Fibroblast of the conjunctiva (primary cell): ENCODE measurements around the gene OSGIN1.

Source experiments
- DNase-seq: peaks from one replicate; pipeline ENCODE4 v3.0.0-alpha.2; 2010; ENCODE audit warnings: low read depth

OSGIN1 gene, protein sequence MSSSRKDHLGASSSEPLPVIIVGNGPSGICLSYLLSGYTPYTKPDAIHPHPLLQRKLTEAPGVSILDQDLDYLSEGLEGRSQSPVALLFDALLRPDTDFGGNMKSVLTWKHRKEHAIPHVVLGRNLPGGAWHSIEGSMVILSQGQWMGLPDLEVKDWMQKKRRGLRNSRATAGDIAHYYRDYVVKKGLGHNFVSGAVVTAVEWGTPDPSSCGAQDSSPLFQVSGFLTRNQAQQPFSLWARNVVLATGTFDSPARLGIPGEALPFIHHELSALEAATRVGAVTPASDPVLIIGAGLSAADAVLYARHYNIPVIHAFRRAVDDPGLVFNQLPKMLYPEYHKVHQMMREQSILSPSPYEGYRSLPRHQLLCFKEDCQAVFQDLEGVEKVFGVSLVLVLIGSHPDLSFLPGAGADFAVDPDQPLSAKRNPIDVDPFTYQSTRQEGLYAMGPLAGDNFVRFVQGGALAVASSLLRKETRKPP

DNA sequence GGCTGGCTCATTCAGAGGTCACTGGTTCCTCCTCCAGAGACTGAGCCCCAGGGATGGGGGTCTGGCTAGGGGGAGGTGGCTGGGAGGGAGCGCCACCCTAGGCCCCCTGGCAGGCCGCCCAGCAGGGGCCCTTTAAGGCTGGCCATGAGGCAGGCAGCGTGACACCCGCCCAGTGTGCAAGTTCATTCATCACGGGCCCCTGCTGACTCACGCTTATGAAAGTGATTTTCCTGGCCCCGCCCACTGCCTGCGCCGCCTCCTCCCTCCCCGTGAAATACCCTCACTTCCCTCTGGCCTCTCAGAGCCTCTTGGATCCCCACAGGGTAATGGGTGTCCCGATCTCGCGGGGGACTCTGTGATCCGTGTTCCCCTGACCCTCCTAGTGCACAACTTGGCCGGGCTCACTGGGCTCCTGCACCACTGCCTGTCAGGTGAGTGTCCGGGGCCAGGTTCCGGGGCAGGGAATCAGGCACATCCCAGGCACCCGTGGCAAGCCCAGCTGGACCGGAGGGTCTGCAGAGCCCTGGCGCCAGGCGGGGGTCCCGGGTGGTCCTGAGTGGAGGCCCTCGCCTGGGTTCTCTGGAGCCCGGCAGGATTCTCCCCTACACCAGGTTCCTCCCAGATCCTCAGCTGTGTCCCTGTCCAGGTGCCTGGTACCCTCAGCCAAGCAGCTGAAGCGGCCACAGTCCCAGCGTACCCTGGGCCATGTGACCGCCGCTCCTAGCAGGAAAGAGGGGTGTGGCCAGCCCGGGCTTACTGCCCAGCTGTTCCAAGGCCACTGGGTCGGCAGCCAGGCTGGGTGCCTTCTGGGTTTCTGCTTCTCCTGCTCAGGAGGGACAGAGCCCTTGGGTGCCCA is at the start of gene OSGIN1:
TSS of gene OSGIN1 (plus strand) at position 301 of the 856 bp plus-strand sequence. CDS start 4,432 bp downstream, outside the sequence.
- DNase-seq, result peak; percentile 93

DNA sequence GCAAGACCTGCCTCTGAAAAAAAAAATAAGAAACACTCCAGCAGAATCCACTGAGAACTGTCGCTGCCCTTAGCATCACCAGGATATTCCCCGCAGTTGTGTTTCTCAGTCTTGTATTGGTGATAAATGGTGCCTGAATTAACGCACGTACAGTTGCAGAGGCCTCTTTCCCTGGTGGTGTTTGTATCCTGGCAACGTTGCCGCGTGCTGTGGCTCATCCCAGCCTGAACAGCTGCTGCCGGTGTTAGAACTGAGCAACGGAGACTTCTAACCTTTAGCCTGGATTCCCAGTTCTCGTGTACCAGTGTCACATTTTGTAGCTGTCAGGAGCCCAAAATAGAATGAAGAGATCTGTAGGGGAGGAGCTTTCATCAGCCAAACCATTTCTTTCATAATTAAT is 49.3 kb upstream of the OSGIN1 start:
- DNase-seq, result no peak

DNA sequence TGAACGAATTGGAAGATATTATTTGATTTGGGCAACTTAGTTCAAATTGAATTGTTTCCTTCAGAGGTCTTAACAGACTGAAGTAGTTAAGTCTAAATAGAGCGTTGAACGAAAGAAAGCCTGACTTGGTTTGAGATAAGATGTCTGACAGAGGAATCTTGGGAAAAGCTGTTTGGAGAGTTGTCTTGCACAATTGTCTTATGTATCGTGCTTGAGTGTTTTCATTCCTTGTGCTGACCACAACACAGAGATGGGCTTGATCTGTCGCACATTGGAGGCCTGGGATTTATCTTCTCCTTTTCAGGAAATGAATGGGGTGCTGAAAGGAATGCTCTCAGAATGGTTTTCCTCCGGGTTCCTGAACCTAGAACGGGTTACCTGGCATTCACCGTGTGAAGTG is 46.4 kb upstream of the OSGIN1 start:
- DNase-seq, result no peak

DNA sequence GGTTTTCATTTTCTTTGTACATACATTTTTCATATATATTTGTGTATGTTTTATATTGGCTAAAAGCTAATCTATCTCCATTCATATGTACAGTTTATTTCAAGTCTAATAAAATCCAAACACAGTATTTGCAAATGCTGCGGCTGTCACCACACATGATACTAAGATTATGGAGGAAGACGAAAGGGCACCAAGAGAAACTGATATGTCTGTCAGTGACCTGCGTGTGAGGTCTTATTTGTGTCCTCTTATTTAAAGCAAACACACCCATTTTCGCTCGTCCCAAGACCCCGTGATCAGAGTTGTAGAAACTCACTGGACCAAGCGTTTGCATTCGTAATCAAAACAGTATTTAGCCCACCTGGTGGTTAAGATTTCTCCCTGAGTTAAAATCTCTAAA is 45.9 kb upstream of the OSGIN1 start:
- DNase-seq, result no peak

DNA sequence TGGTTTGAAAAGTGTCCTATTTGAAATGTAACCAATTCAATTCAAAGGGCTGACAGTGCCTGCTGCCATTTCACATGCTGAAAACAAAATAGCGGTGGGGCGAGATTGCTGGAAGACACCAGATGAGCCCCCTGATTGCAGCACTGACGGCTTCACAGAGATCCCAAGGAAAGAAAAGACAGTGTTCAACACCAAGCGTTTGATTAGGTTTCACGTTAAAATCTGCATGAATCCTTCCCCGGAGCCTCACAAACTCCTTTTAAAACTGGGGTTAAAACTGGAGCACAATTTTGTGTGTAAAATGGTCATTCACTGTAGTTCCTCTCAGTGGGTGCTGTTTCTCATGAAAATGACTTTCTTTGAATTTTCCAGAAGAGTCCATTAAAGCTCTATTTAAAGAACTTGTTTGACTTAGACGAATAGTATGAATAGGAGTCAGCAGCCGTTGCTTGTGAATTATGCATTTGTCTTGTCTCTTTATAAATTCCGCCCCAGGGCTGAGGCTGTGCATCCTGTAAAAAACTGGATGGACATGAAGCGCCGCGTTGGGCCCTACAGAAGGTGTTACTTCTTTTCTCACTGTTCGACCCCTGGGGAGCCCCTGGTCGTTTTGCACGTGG is 45.3 kb upstream of the OSGIN1 start:
- DNase-seq, result no peak

DNA sequence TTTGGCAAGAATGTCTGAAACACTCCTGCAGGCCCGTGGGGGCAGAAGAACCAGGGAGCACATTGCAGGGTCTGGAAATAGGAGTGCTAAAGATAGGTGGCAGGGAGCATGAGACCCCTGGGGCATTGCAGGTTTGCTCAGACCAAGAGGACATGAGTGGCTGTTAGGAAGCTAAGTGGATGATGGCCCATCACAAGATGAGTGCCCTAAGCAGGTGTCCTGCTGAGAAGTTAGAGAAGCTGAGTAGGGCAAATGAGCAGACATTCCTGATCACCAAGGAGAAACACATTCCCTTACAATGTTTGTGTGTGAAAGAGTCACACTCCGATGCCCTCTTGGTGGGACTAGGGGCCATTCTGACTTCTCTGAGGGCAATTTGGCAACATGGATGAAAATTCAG is 44.2 kb upstream of the OSGIN1 start:
- DNase-seq, result no peak

DNA sequence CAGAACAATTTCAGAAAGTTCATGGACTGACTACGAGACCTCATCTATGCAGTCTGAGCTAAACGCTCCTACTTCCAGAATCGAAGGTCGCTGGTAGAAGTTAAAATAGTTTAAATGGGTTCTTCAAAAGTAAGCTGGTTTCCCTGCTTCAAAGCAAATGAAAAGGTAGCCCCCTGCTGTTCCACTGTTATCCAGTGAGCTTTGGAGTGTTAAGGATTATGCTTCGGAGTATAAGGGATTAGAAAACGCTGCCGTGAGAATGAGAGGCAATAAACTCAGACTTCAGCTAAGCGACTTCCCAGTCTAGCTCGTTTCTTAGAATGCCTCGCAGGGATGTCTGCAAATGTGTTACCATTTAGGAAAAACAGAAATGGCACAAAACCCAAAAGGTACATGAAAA is 41.8 kb upstream of the OSGIN1 start:
- no peak for DNase-seq

DNA sequence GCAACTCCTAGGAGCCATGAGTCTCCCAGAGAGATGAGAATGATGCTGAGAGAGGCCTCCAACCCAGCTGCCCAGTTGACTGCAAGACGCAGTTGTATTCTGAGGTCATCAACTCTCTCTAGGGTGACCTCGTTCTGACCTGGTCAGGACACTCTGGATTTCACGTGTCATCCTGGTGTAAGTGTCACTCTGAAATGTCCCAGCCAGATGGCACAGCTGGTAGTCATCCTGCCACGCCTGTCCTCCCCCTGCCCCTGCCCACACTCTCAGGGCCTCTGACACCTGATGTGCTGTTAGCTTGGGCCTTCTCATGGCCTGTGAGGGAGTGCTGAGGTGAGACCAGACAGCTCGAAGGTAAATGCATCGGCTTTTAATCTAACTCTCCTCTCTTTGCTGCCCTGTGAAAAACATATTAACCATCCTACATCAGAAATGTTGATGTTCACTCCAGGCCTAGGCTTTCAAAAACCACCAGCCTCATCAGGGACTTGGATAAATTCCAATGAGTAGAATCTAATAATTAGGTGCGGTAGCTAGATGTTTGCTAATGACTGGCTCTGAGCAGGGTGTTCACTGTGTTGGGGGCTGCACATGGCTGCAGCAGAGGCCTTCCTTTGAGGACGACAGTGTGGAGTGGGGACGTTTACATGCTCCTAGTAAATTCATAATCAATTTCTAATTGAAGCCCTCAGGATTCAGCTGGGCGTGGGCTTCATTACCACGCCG is 40.4 kb upstream of the OSGIN1 start:
- DNase-seq, result no peak

DNA sequence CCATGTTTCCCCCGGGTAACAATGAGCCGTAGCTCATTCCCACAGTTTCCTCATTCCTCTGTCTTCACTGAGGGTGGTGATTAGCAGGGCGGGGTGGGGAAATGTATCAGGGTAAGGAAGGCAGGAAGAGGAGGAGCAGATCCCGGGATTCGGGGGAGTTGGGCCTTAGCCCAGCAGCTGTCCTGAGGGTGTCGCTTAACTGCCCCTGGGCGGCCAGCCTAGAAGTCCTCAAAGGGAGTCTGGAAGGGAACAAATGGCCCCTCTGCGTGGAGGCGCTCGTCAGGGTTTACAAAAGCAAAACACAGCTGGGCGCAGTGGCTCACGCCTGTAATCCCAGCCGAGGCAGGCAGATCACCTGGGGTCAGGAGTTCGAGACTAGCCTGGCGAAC is 39.8 kb upstream of the OSGIN1 start:
- no peak for DNase-seq

DNA sequence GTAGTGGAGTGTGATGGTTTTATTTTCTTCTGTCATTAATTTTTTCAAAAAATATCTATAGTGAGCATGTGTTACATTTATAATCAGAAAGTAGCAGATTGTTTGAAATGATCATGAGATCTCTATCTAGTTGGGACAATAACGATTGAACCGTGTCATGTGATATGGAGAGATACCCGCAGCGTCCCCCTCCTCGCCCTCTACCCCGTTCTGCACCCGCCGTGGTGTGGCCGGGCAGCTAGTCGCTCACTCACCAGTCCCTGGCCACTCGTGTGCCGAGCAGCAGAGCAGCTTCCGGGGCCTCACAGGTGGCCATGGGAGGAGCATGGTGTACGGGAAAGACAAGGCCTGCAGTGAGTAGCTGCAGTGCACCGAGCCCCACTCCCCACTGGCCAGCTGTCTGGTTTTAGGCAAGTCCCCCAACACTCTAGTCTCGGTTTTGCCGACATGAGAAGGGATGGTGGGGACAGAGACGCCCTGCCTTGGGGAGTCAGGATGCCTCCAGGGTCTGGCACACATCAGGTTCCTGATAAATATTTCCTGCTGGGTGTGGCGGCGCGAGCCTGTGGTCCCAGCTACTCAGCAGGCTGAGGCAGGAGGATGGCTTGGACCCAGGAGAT is 38.8 kb upstream of the OSGIN1 start:
- DNase-seq, result no peak

DNA sequence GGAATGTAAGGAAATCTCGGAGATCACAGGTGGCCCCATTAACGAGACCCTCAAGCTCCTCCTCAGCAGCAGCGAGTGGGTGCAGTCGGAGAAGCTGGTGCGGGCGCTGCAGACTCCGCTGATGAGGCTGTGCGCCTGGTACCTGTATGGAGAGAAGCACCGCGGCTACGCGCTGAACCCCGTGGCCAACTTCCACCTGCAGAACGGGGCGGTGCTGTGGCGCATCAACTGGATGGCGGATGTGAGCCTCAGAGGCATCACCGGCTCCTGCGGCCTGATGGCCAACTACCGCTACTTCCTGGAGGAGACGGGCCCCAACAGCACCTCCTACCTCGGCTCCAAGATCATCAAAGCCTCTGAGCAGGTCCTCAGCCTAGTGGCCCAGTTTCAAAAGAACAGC is 38.0 kb upstream of the OSGIN1 start:
- no peak for DNase-seq

DNA sequence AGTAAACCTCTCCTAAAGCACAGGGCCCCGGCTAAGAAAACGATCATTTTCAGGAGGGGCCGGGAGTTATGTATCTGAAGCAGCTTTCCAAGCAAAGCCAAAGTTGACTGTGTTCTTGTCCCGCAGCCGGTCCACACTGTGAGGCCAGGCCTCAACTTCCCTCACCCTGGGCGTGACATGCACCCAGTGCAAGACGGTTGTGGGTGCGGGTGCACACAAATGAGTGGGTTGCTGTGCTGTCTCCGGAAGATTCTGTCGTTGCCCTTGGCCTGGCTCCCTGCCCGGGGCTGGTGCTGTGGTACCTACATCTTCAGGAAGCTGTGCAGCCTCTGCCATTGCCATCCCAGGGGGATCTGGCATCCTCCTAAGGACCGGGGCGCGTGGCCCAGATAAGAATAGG is 37.5 kb upstream of the OSGIN1 start:
- DNase-seq, result no peak

DNA sequence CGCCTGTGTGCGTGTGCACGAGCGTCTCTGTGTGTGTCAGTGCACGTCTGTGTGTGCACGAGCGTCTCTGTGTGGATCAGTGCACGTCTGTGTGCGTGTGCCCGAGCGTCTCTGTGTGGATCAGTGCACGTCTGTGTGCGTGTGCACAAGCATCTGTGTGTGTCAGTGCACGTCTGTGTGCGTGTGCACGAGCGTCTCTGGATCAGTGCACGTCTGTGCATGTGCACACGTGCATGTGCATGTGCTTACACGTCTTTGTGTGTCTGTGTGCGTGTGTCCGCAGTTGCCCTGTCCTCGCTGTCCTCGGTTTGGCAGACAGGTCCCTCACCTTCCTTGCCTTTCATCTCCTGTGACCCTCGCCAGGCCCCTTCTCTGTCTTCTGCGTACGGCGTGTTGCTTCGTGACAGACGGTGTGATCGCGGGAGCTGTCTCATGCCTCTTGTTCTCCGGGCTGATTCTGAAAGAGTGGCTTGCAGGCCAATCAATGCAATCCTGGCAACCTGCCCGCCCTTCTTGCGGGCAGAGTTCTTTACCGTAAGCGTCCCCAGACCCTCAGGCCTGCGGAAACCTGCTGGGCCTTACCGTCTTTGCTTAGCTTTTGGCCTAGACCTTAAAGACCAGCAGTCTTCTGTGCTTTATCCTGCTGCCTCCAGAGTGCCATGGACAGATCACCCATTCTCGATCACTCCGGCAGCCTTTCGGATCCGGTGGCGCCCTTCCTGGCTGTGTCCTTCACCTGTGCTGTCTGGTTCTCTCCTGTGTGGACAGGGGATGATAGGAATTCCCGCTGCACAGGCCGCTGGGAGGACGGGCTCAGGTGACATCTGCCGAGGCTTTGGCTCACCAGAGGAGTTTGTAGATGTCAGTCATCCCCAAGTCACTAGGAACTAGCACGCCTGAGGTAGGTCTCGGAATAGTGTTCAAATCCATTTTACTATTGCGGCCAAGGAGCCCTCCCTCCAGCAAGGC is 35.6 kb upstream of the OSGIN1 start:
- no peak for DNase-seq

DNA sequence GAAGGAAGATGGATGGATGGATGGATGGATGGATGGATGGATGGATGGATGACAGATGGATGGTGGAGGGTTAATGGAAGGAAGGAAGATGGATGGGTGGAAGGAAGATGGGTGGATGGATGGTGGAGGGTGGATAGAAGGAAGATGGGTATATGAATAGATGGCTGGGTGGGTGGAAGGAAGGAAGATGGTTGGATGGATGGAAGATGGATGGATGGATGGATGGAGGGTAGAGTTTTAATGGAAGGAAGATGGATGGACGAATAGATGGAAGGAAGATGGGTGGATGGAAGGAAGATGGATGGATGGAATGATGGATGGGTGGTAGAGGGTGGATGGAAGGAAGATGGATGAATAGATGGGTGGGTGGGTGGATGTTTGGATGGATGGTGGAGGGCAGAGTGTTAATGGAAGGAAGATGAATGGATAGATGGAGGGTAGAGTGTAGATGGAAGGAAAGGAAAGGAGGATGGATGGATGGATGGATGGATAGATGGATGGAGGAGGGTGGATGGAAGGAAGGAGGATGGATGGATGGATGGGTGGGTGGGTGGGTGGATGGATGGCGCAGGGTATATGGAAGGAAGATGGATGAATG is 32.0 kb upstream of the OSGIN1 start:
- DNase-seq, result no peak

DNA sequence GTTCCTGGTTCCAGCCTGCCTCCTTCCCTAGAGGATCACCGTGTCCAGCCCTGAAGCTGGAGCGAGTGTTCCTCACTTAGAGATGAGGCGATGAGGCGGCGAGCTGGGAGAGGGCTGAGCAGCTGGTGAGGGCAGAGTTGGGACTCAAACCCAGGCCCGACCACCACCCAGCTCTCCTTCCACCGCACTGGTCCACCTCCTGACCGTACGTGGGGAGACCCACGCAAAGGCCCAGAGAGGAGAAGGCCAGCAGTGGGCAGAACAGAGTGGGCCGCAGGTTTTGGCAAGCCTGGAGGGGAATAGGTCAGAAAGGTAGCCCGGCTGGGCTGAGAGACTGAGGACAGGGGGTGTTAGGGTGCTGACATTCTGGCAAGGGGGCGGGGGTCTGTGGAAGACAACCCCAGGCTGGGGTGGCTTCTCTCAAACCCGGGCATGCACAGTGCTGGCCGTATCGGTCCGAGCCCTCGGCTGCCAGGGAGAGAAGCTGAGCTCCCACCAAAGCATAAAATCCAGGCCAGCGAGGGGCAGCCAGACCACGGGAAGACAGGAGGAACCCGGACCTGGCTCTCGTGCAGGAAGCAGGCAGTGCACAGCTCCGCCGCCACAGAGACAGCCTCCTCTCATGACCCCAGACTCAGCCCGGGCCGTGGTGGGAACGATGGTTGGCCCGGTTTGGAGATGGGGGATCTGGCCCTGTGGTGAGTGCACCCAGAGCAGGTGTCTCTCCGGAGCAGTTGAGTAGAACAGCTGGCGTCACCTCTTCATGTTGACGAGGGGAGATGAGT is 29.3 kb upstream of the OSGIN1 start:
- DNase-seq, result no peak

DNA sequence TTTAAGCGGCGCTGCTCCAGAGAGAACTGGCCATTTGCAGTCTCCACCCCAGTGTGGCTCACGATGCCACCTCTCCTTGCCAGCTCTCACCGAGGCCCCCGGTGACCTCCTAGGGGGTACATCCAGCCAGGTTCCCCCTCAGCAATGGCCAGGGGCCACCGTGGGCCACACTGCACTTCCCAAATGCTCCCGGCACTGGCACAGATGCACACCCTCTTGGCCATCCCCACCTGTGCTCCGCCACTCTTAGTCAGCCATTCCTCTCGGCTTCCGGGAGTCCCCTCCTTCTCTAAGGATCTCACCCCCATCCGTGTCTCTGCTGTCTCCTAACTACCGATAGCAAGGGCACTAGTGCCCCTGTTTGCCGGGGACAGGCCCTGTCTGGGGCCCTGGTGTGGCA is 28.4 kb upstream of the OSGIN1 start:
- no peak for DNase-seq

DNA sequence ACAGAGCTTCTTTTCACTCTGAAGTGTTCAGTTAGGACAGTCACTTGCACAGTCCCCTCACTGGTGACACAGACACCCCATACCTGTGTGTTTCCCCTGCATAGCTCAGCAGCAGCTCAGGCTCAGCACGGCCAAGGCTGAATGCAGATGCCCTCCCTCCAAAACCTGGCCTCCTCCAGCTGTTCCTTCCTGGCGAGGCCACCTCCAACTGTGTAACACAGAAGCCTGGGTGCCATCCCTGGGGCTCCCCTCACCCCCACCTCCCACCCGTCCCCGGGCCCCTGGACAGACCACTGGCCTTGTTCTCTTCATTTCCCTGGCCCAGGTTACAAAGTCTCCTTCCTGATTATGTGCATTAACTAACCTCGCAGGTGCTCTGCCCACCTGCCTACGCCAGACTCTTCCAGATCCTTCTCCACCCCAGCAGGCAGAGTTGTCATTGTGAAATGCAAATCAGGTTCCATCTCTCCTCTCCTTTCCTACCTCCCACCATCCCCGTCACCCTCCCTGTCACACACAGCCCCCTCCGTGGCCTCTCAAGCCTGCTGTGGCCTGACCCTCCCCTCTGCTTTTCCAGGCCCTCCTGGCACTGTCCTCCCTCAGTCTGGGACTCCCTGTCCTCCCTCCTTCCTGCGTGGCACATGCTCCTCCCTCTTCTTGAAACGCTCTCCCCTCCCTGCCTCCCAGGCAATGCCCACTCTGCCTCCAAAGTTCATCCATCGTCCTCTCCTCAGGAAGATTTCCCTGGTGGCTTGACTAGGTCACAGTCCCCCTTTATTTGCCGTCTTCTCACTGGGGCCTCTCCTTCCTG is 27.7 kb upstream of the OSGIN1 start:
- no peak for DNase-seq
